NCI-H524 treated with DMSO at 0.1 percent for 48 hours (cell line): ENCODE measurements around the gene DNAJC24.
"Not testable (repeated sequence)": the region's sequence is repeated elsewhere in the genome, so short reads cannot be mapped to it uniquely, and the experiment has no call there.

Source experiments
- DNase-seq: peaks from one replicate; lab custom pipeline; 2025; lab: John Stamatoyannopoulos, UW

The DNAJC24 gene

GRCh38 chr11:31369348-31370329 is at the start of gene DNAJC24, which contains the start of gene DCDC1:
TSS of gene DNAJC24 (plus strand) at chr11:31369860. CDS start at chr11:31370749, 889 bp downstream.
TSS of gene DCDC1 (minus strand) at chr11:31369739. CDS start at chr11:31328280, 41,459 bp downstream.
- peak; percentile 78 for DNase-seq

- DNase-seq: not testable (repeated sequence)
Observed at GRCh38 chr11:31321494-31321893, 48.2 kb upstream of the DNAJC24 start.

- DNase-seq: no peak
Observed at GRCh38 chr11:31323145-31323544, 46.5 kb upstream of the DNAJC24 start.

- no peak for DNase-seq
Observed at GRCh38 chr11:31325160-31325559, 44.5 kb upstream of the DNAJC24 start.

- DNase-seq: no peak
Observed at GRCh38 chr11:31326470-31327148, 43.1 kb upstream of the DNAJC24 start.

- no peak for DNase-seq
Observed at GRCh38 chr11:31327417-31327816, 42.2 kb upstream of the DNAJC24 start.

- no peak for DNase-seq
Observed at GRCh38 chr11:31328697-31329096, 41.0 kb upstream of the DNAJC24 start.

- no peak for DNase-seq
Observed at GRCh38 chr11:31337806-31338205, 31.9 kb upstream of the DNAJC24 start.

GRCh38 chr11:31340903-31341572 is 28.6 kb upstream of the DNAJC24 start:
- no peak for DNase-seq

- DNase-seq: no peak
Observed at GRCh38 chr11:31351168-31351567, 18.5 kb upstream of the DNAJC24 start.

GRCh38 chr11:31355131-31355530 is 14.5 kb upstream of the DNAJC24 start:
- DNase-seq: no peak

- DNase-seq: no peak
Observed at GRCh38 chr11:31355817-31356216, 13.8 kb upstream of the DNAJC24 start.

- DNase-seq: no peak
Observed at GRCh38 chr11:31361743-31362142, 7.9 kb upstream of the DNAJC24 start.

- no peak for DNase-seq
Observed at GRCh38 chr11:31366795-31367194, 2.9 kb upstream of the DNAJC24 start.

GRCh38 chr11:31375879-31376278 is 6.2 kb downstream of the DNAJC24 start:
- no peak for DNase-seq

GRCh38 chr11:31383116-31383515 is 13.5 kb downstream of the DNAJC24 start:
- DNase-seq: no peak

GRCh38 chr11:31387379-31387778 is 17.7 kb downstream of the DNAJC24 start:
- no peak for DNase-seq

- peak; percentile 3 for DNase-seq
Observed at GRCh38 chr11:31397239-31397834, 27.7 kb downstream of the DNAJC24 start.

GRCh38 chr11:31404614-31405013 is 35.0 kb downstream of the DNAJC24 start:
- no peak for DNase-seq

- no peak for DNase-seq
Observed at GRCh38 chr11:31408201-31408600, 38.5 kb downstream of the DNAJC24 start.

GRCh38 chr11:31412946-31413345 is 43.3 kb downstream of the DNAJC24 start:
- no peak for DNase-seq

- no peak for DNase-seq
Observed at GRCh38 chr11:31414338-31414737, 44.7 kb downstream of the DNAJC24 start.
